PFSK-1 (cell line): Measurements from ENCODE around the gene PTPN12.

Experiments used
- FOXP2 ChIP-seq: optimal IDR thresholded peaks from 2 replicates; pipeline ENCODE3; 2011; ENCODE audit warnings: borderline replicate concordance, control low read depth, inconsistent platforms; ENCODE audit not compliant: insufficient read depth; ENCODE audit errors: extremely low read length, extremely low read depth
- POLR2AphosphoS5 ChIP-seq: IDR thresholded peaks from 2 replicates; pipeline ENCODE4 v1.6.1; 2012; ENCODE audit warnings: low read depth, mild to moderate bottlenecking, control low read depth, low read length, moderate library complexity
- SIN3A ChIP-seq: IDR thresholded peaks from 2 replicates; pipeline ENCODE4 v1.6.1; 2012; ENCODE audit warnings: mild to moderate bottlenecking, low read length, moderate library complexity, borderline replicate concordance; ENCODE audit not compliant: insufficient read depth
- TAF1 ChIP-seq: IDR thresholded peaks from 2 replicates; pipeline ENCODE4 v1.6.1; 2012; ENCODE audit warnings: low read length, control low read depth, borderline replicate concordance; ENCODE audit not compliant: insufficient read depth
- TF ChIP-seq, protein P1 (sequence below), 2 experiments: IDR thresholded peaks; 2 replicates each; pipeline versions ENCODE4 v1.6.1 to v1.8.0; 2011 to 2012; ENCODE audit warnings: low read depth in 2 of 2, low read length in 2 of 2, control low read depth in 1 of 2, inconsistent platforms in 1 of 2, mild to moderate bottlenecking in 1 of 2, moderate library complexity in 1 of 2; ENCODE audit not compliant: insufficient read depth in 1 of 2

Gene PTPN12

GRCh38 chr7:77580762-77581350 lies 43.8 kb downstream of the PTPN12 start:
- TF ChIP-seq, protein P1, sequence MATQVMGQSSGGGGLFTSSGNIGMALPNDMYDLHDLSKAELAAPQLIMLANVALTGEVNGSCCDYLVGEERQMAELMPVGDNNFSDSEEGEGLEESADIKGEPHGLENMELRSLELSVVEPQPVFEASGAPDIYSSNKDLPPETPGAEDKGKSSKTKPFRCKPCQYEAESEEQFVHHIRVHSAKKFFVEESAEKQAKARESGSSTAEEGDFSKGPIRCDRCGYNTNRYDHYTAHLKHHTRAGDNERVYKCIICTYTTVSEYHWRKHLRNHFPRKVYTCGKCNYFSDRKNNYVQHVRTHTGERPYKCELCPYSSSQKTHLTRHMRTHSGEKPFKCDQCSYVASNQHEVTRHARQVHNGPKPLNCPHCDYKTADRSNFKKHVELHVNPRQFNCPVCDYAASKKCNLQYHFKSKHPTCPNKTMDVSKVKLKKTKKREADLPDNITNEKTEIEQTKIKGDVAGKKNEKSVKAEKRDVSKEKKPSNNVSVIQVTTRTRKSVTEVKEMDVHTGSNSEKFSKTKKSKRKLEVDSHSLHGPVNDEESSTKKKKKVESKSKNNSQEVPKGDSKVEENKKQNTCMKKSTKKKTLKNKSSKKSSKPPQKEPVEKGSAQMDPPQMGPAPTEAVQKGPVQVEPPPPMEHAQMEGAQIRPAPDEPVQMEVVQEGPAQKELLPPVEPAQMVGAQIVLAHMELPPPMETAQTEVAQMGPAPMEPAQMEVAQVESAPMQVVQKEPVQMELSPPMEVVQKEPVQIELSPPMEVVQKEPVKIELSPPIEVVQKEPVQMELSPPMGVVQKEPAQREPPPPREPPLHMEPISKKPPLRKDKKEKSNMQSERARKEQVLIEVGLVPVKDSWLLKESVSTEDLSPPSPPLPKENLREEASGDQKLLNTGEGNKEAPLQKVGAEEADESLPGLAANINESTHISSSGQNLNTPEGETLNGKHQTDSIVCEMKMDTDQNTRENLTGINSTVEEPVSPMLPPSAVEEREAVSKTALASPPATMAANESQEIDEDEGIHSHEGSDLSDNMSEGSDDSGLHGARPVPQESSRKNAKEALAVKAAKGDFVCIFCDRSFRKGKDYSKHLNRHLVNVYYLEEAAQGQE (IDR thresholded peaks at IDR 0.05; ENCODE audit: insufficient read depth in 1 of 2, low read depth in 2 of 2, low read length in 2 of 2), result no peak
- TF ChIP-seq POLR2AphosphoS5, result no peak
- TF ChIP-seq TAF1, result no peak

- TF ChIP-seq SIN3A (no peak), POLR2AphosphoS5 (no peak), FOXP2 (no peak)
- TF ChIP-seq, protein P1 (IDR thresholded peaks at IDR 0.05; ENCODE audit: insufficient read depth in 1 of 2, low read depth in 2 of 2, low read length in 2 of 2), result no peak
Observed at GRCh38 chr7:77587272-77587671, 50.2 kb downstream of the PTPN12 start.

DNA sequence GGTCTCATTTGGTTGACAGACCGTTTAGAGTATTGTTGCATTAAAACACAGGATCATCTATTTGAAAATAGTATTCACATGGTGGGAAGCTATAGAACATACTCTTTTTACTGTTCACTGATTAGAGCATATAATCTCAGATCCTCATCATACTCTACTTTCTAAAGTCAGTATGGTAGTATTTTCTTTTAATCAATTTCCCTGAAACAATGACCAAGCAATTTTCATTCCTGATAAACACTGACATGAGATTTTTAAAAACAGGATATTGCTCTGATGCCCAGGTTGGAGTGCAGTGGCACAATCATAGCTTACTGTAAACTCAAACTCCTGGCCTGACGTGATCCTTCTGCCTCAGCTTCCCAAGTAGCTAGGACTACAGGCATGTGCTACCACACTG lies 63.9 kb downstream of the PTPN12 start:
- TF ChIP-seq SIN3A (no peak), TAF1 (no peak), POLR2AphosphoS5 (no peak), FOXP2 (no peak)
- TF ChIP-seq, protein P1 (IDR thresholded peaks at IDR 0.05; ENCODE audit: insufficient read depth in 1 of 2, low read depth in 2 of 2, low read length in 2 of 2), result no peak

GRCh38 chr7:77606562-77606961 lies 69.5 kb downstream of the PTPN12 start:
- TF ChIP-seq FOXP2 (no peak), TAF1 (no peak), POLR2AphosphoS5 (no peak), SIN3A (no peak)
- TF ChIP-seq, protein P1 (IDR thresholded peaks at IDR 0.05; ENCODE audit: insufficient read depth in 1 of 2, low read depth in 2 of 2, low read length in 2 of 2), result no peak

DNA sequence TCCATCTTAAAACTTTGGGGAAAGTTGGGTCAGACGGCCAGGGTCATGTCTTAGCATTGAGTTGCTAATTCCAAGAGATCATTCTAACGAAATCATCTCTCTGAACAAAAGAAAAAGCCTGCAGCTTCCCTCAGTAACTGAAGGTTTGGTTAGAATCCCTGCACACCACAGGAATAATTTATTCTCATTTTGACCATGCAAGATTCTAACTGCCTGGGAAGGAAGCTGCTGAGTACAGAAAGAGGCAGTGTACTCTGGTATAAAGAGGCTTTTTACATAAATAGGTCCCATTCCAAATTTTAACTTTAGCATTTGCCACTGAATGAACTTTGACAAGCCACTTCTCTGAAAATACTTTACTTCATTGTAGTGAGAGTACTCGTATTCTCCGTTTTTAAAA lies 82.2 kb downstream of the PTPN12 start:
- TF ChIP-seq POLR2AphosphoS5 (no peak), FOXP2 (no peak), SIN3A (no peak), TAF1 (no peak)
- TF ChIP-seq, protein P1 (IDR thresholded peaks at IDR 0.05; ENCODE audit: insufficient read depth in 1 of 2, low read depth in 2 of 2, low read length in 2 of 2), result no peak
